Measurements from ENCODE around the gene PALD1.

The PALD1 gene

DNA sequence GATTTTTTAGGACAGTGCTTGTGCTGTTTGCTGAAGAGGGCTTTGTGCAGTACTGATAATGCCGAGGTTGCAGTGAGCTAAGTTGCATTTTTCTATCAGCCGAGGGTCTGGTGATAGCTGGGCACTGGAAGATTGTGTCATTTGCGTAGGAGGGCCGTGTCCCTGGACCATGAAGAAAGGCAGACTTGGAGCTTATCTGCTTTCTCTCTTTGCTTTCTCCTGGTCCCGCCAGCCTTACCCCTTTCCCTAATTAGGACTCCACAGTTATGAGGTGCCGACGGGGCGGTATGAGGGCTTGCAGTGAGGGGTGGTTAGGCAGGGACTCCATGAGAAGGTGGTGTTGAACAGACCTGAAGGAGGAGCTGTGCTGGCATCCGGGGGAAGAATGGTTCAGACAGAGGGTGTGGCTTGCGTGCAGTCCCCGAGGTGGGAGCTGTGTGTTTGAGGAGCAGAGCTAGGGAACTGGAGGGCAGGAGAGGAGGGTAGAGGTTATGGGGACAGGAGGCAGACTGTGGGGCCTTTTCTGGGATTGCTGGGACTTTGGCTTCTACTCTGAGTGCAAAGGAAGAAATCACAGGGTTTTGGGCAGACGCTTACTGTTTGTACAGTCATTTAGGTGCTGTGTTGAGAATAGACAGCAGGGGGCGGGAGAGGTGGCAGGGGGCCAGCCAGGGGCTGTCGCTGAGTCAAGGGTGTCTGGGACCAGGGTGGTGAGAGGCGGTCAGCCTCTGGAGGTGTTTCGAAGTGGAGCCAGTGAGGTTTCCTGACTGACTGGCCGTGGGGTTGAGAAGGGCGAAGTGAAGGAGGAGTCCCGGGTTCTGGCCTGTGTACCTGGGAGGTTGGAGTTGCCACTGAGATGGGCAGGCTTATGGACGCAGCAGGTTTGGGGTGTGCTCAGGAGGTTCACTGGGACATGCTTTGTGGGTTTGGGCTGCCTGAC is 80.6 kb downstream of the PALD1 start:
- DNase-seq = peak; percentile 84

DNA sequence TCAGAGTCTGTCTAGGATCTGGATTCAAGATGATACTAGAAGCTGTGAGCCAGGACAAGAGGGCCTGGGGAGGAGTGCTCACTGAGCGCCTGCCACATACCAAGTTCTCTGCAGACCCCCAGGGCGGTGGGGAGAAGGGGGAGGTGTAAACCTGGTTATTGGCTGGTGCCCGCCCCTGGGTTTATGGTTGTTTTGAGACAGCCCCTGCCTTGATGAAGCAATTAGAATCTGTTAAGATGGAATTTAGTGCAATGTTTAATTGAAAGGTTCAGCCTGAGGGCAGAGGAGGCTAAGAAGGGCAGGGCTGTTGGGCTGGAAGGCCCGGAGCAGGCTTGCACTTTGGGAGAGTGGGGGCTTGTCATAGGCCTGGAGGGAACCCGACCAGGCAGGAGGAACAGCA is 81.3 kb downstream of the PALD1 start:
- DNase-seq = no peak

DNA sequence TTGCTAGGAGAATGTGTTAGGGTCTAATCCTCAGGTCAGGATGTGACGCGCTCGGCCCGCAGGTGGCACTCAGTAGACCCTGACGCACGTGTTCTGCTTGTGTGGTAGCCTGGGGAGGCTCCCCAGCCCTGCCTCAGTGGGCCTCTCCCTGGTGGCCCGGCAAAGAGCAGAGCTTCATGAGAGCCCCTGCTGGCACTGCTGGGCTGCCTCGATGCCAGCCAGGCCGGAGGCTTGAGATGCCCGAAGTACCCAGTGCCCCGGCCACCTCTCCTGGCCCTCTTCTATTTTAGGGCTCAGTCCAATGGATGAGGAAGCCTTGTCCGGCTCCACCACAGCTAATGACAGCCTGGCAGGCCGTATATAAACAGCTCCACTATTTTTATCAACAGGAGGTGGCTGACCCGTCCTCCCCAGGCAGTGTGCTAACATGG is 82.0 kb downstream of the PALD1 start:
- DNase-seq = no peak

DNA sequence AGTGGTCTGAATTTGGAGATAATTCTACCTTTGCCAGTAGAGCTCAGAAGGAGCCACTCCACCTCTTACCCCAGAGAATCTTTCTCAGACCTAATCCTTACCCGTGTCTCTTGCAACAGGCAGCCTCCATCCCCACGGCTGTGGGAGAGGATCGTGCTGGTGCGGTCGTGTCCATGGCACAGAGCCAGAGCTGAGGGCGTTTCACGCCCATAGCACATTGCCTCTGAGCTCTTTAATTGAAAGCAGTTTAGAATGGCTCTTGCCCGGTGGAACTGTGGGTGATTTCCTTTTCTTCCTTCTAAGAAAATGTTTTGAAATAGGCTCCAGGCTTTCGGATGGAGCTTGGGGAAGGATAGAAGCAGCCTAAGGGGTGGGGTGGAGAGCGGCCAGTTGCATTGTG is 82.5 kb downstream of the PALD1 start:
- no peak for DNase-seq

DNA sequence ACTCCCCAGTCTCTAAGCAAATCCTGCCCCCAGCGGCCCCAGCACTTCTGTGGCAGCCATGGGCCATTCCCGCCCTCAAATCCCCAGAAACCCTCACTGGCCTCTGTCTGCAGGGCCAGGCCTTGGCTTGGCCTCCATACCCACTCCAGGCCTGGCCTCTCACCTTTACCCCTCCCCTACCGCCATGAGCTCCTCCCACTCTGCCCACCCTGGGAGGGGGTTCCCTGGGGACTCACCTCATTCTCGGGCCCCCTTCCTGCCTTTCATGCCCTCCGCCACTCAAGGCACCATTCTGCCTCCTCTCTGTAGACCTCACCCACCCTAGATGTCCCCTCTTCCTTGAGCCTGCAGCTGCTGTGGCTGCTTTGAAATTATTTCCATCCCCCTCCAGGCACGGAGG is 83.0 kb downstream of the PALD1 start:
- DNase-seq = no peak

DNA sequence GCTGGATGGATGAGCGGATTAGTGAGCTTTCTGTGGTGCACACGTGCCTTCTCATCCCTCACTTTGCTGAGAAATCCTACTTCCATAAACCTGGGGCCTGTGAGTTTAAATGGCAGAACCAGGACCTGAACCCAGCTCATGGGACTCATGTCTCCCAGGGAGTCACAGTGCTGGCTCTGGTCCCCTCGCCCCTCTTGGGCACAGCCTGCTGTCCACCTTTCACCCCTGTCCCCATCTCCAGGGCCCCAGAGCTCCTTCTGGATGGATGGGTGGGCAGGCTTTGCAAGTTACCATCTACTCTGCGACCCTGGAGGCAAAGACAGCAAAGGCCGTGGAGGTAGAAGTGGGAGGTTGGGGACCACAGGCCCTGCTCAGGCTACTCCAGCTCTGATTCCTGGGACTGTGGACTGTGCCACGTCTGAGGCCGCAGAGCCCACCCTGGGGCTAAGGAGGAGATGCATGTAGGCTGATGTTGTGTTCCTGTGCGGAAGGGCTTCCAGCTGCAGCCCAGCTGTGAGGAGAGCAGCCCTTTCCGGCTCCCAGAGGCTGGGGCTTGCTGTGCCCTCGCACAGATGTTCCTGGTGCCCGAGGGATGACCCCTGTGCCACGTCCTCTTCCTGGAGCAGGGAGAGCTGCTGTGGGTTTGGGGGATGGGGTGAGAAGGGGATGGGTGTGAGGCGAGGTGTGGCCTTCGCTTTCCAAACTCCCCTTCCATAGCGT is 83.6 kb downstream of the PALD1 start:
- no peak for DNase-seq

DNA sequence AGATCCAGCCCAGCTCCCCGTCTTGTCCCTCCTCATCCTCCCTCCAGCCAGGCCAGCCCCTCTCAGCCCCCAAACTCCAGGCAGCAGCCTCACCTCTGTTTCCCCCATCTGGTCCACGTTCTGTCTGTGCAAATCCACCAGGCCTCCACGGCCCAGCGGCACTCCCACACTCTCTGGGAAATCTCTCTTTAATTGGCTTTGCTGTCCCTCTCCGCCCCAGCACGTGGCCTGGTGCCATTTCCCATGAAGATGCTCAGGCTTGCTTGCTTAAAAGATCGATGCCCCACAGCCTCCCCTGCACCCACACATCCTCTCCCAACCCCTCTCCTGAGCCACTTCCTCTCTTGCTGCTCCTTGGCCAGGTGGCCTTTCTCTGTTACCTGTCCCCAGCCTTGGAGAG is 84.7 kb downstream of the PALD1 start:
- DNase-seq = no peak

DNA sequence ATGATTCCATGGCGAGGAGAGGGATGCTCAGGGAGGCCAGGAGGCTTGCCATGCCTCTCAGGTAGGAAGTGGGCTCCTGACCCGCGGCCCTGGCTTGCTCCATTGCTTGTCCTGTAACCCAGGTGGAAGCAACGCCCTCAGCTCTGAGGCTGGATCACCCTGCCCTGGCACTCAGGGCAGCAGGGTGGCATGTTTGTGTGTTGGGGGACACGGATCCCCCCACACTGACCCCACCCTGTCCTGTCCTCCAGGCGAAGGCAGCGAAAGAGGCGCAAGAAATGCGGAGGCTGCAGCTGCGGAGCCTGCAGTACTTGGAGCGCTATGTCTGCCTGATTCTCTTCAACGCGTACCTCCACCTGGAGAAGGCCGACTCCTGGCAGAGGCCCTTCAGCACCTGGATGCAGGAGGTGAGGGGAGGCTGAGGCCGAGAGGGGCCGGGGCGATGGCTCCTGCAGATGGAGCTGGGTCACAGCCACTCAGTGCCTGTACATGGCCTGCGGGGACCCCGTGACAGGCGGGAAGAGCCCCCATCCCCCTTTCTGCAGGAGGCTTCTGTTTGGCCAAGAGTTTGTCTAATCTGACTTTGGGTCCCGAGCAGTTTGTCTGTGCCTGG is 85.7 kb downstream of the PALD1 start:
- DNase-seq = no peak

DNA sequence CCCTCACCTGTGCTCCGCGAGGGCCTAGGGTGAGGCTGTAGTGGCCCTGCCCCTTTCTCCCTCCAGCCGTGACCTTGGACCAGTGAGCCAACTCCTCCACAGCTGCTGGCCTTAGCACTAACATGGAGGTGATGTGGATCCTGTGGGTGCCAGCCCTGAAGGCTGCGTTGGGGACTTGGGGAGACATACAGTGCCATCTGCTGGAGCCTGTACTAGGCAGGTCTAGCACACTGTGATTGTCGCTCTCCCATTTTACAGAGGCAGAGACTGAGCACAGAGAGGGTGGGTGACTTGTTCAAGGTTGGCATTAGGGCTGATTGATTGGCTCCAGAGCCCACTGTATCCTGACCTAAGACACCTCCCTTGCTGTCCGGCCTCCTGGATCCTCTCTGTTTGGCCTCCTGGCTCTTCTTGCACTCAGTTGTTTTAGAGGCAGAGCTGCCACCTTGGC is 86.4 kb downstream of the PALD1 start:
- no peak for DNase-seq

DNA sequence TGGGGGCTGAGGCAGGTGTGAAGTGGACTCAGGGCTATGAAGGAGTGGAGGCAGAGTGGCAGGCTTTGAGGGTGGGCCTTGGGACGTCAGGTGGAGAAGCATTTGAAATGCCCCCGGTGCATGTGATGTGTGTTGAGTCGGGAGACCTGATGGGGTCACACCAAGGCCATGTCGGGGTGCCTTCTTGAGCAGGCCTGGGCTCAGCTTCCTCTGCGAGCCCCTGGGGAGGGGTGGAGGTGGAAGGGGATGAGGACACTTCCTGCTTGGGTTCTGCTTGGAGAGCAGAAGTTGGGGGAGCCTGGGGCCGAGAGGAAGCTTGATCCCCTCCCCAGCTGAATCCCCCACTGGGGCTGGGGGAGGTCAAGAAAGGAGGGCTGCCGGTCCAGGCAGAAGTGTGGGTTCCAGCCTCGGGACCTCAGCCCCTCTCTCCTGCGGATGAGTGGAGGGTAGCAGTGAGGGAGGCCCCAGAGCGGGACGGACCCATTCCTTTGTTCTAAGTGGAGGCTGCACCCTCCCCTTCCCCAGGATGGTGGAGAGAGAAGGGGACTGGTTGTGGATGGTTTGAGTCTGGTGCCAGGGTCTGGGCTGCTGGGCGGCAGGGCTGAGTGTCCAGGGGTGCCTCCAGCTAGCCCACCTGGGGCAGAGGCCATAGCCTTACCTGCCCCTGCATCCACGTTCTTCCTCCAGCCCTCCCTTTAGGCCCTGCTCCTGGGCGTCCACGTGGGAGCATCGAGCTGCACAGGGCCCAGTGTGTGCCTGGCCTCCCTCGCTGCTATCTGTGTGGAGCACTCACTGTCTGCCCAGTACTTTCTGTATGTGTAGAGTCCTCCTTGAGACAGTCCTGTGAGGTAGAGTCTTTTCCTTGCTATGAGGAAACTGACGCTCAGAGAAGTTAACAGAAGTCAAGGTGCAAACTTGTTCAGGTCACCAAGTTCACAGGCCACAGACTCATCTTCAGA is 87.3 kb downstream of the PALD1 start:
- DNase-seq = peak; percentile 37

DNA sequence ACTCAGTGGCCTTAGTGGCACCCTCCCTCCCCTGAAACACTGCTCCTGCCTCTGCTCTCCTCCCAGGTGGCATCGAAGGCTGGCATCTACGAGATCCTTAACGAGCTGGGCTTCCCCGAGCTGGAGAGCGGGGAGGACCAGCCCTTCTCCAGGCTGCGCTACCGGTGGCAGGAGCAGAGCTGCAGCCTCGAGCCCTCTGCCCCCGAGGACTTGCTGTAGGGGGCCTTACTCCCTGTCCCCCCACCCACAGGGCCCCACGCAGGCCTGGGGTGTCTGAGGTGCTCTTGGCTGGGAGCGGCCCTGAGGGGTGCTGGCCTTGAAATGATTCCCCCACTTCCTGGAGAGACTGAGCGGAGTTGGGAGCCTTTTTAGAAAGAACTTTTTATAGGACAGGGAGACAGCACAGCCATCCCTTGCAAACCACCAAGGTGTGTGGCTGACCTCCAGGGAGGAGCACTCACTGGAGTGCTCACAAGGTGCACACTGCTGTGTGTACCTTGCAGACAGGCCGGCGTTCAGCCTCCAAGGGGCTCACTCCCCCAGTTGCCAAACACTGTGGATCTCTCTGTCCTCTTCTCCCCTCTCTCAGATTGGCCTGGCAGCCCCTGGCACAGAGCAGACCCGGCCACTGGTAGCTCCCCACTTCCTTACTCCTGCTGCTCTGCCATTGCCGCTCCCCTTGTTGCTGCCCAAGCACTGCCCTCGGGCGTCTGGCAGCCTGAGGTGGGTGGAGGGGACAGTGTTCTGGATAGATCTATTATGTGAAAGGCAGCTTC is 88.1 kb downstream of the PALD1 start:
- peak; percentile 24 for DNase-seq

DNA sequence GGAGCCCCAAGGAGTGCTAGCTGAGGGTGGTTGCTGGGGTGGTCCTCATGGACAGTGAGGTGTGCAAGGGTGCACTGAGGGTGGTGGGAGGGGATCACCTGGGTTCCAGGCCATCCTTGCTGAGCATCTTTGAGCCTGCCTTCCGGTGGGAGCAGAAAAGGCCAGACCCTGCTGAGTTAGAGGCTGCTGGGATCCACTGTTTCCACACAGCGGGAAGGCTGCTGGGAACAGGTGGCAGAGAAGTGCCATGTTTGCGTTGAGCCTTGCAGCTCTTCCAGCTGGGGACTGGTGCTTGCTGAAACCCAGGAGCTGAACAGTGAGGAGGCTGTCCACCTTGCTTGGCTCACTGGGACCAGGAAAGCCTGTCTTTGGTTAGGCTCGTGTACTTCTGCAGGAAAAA is 89.0 kb downstream of the PALD1 start:
- DNase-seq = no peak

DNA sequence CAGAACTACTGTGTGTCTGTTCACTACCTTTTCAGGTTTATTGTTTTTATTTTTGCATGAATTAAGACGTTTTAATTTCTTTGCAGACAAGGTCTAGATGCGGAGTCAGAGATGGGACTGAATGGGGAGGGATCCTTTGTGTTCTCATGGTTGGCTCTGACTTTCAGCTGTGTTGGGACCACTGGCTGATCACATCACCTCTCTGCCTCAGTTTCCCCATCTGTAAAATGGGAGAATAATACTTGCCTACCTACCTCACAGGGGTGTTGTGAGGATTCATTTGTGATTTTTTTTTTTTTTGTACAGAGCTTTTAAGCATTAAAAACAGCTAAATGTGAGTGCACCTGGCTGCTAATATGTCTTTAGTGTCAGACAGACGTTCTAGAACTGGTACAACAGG is 89.5 kb downstream of the PALD1 start:
- DNase-seq = no peak

DNA sequence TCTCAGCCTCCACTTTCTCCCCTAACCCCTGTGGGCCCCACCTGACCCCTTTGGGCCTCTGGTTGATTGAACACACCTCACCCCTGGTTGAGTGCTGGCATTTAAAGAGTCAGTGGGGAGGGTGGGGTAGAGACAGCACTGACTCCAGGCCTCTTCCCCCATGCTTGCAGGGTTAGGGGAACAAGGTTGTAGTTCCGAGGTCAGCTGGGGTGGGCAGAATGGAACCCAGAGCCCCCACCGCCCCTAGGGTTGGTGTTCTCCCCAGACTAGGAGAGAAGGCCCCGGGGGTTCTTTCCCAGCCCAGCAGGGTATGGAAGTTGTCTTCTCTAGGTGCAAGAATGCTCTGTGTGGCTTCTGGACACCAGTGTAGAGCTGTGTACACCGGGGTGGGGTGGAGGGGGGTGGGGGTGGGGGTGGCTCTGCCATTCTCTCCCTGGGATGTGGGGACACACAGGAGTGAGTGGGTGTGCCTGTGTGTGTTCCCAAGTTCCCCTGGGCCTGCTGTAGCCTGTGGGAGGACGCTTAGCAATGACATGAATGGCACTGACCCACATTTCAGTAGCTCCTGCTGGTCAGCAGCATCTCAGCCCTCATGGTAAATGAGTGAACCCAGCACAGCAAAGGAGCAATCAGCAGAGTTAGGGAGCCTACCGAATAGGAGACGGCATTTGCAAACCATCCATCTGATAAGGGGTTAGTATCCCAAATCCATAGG is 90.4 kb downstream of the PALD1 start:
- no peak for DNase-seq

DNA sequence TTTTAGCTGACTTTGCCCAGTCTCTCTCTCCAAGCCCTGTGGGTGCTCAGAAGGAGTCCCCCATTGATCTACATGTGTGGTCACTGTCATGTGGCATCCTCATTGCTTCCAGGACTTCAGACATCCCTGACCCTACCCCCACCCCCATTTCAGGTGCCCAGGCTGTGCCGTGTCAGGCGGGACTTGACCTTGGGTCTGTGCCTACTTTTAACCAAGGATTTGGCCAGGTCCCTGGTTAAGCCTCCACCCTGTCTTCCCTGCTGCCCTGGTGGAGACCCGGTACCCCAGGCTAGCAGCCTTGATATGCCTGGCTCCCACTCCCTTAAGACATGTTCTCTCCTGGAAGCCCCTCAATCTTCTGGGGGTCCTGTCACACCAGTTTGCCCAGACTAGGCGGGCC is 92.7 kb downstream of the PALD1 start:
- DNase-seq = no peak

DNA sequence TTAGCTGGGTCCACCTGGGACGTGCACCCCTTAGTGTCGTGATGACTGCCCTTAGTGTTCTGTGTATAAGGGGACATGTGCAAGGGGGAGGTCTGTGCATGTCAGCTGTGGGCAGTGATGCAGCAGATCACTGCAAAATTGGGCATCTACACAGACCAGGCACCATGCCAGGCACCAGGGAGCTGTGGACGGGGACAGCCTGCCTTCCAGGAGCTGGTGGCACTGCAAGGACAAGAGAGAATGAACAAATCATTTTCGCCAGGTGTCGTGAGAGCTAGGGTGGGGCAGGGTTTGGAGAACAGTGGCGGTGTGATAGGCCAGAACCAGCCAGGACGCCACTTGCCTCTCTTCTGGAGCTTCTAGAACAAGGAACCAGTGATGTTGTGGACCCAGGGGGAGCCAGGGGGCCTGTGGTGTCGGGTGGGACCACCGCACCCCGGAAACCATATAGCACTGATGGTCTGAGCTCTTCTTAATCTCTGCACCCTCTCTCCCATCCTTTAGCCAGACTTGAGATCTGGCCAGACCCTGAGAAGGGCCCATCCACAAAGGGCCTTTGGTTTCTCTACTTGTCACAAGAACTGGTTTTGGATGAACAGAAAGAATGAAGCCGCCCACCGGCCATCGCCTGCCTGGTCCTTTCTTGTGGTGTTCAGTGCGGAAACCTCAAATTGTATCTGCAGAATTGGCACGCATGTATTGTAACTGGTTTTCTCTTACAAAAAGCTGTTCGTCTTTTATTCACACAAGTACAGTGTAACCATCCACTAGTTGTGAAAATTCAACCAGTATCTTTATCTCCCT is 93.3 kb downstream of the PALD1 start:
- DNase-seq = no peak

DNA sequence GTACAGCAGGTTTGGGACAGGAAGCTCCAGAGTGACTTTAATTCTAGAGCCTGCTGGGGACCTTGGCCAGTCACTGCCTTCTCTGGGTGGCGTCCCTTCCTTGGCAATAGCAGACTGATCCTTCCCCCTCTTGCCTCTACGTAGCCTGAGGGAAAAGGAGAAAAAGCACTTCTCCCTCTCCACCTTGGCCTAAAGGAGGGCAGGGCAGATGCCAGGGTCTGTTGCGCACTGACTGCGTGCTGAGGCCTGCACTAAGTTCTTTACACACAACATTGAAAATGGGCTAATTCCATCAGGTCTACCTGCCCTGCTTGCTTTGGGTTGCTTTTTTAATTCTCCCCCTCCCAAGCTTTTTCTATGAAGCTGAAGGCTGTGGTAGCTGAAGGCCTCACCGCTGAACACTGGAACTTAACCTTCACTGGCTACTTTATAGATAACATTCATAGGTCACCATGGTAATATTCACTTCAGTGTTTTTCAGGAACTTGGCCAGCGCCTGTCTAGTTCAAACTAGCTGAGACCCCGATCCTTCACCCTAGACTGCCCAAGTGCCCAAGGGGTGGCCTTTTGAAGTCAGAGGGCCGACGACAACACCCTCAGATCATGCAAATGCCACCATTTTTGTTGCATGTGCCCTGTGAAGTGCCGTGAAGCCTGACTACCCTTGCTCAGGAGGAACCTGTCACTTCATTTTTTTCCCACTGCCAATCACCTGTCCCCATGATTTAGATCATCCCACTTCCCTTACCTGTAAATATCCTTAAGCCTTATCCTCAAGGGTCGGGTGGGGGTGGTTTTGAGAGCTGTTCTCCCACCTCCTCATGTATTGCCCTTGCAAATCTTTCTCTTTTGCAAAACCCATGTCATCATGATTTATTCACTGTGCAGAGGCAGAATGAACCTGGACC is 95.3 kb downstream of the PALD1 start:
- DNase-seq = no peak

DNA sequence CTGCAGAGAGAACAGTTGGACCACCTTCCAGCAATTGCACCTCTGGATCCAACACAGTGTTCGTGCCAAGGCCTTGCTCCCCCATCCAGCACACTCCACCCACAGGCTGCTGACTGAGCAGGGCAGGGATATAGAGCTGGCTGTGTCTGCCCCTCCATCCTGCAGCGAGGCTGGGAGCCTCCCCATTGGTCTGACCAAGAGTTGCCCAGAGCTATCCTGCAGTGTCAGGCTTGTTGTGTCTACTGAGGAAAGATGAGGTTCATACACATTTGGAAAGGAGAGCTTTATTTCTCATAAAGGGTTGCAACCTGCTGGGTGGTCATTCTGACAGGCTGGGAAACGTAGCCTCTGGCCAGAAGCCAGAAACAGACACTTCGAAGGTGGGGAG is 96.9 kb downstream of the PALD1 start:
- no peak for DNase-seq

All from activated effector memory CD4-positive, alpha-beta T cell treated with anti-CD3 and anti-CD28 coated beads, Interleukin-2, amount 50 U/mL, for 16 hours (primary cell).